PC-9 (cell line): Measurements from ENCODE around the gene RGPD3.
"Not testable (repeated sequence)": the region's sequence is repeated elsewhere in the genome, so short reads cannot be mapped to it uniquely, and the experiment has no call there.

Source experiments
- CTCF ChIP-seq: fragments of 200-600 bp; sonication (generic); conservative IDR thresholded peaks from 2 replicates; pipeline ENCODE4 v1.6.1; 2017; ENCODE audit warnings: mixed run types, antibody characterized with exemption, mild to moderate bottlenecking, moderate library complexity
- EZH2 ChIP-seq: fragments of 200-600 bp; sonication (generic); IDR thresholded peaks from 2 replicates; pipeline ENCODE4 v1.8.0; 2017; ENCODE audit warnings: antibody characterized with exemption, low read depth

GRCh38 chr2:106479563-106479962 lies 11.3 kb upstream of the RGPD3 start:
- not testable (repeated sequence) for TF ChIP-seq EZH2, CTCF
